ENCODE data around the gene FBXL4.

DNA sequence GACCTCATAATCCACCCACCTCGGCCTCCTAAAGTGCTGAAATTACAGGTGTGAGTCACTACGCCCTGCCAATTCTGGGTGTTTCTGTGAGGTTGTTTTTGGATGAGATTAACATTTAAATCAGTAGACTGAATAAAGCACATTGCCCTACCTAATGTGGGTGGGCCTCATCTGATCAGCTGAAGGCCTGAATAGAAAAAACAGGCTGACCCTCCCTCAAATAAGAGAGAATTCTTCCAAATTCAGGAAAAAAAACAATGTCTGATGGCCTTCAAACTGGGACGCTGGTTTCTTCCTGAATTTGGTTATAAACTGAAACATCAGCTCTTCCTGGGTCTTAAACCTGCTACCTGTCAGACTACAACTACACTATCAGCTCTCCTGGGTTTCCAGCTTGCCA, 62.4 kb downstream of the FBXL4 start:
- TF ChIP-seq POLR2A (IDR thresholded peaks at IDR 0.05), result no peak
- TF ChIP-seq, protein P1, sequence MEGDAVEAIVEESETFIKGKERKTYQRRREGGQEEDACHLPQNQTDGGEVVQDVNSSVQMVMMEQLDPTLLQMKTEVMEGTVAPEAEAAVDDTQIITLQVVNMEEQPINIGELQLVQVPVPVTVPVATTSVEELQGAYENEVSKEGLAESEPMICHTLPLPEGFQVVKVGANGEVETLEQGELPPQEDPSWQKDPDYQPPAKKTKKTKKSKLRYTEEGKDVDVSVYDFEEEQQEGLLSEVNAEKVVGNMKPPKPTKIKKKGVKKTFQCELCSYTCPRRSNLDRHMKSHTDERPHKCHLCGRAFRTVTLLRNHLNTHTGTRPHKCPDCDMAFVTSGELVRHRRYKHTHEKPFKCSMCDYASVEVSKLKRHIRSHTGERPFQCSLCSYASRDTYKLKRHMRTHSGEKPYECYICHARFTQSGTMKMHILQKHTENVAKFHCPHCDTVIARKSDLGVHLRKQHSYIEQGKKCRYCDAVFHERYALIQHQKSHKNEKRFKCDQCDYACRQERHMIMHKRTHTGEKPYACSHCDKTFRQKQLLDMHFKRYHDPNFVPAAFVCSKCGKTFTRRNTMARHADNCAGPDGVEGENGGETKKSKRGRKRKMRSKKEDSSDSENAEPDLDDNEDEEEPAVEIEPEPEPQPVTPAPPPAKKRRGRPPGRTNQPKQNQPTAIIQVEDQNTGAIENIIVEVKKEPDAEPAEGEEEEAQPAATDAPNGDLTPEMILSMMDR (IDR thresholded peaks at IDR 0.05), result no peak
